HG03103 (cell line): ENCODE data around the gene CDHR2.

Experiments used
- ATAC-seq: cut with Tn5 transposase; IDR thresholded peaks from one replicate; pipeline ENCODE4 v1.9.1; 2021; ENCODE audit warnings: low read depth; ENCODE audit not compliant: unreplicated experiment

The CDHR2 gene

GRCh38 chr5:176548967-176549444 is at the start of gene CDHR2:
TSS of gene CDHR2 (plus strand) at chr5:176549342. CDS start at chr5:176565353, 16,011 bp downstream.
- no peak for ATAC-seq

- no peak for ATAC-seq
Measured at GRCh38 chr5:176500511-176500910, 48.6 kb upstream of the CDHR2 start.

- ATAC-seq = no peak
Measured at GRCh38 chr5:176501333-176501732, 47.8 kb upstream of the CDHR2 start.

- no peak for ATAC-seq
Measured at GRCh38 chr5:176503496-176503895, 45.6 kb upstream of the CDHR2 start.

- ATAC-seq = no peak
Measured at GRCh38 chr5:176507911-176508310, 41.2 kb upstream of the CDHR2 start.

GRCh38 chr5:176508603-176509002 is 40.5 kb upstream of the CDHR2 start:
- ATAC-seq = no peak

- ATAC-seq = no peak
Measured at GRCh38 chr5:176513788-176514187, 35.4 kb upstream of the CDHR2 start.

- no peak for ATAC-seq
Measured at GRCh38 chr5:176514244-176514950, 34.7 kb upstream of the CDHR2 start.

- ATAC-seq = no peak
Measured at GRCh38 chr5:176515396-176515795, 33.7 kb upstream of the CDHR2 start.

- ATAC-seq = no peak
Measured at GRCh38 chr5:176517053-176517661, 32.0 kb upstream of the CDHR2 start.

GRCh38 chr5:176519810-176520720 is 29.1 kb upstream of the CDHR2 start:
- no peak for ATAC-seq

- ATAC-seq = no peak
Measured at GRCh38 chr5:176521286-176521685, 27.9 kb upstream of the CDHR2 start.

- no peak for ATAC-seq
Measured at GRCh38 chr5:176521699-176522263, 27.4 kb upstream of the CDHR2 start.

- ATAC-seq = no peak
Measured at GRCh38 chr5:176524138-176524537, 25.0 kb upstream of the CDHR2 start.

- ATAC-seq = no peak
Measured at GRCh38 chr5:176524987-176525386, 24.2 kb upstream of the CDHR2 start.

- ATAC-seq = no peak
Measured at GRCh38 chr5:176525677-176526076, 23.5 kb upstream of the CDHR2 start.

GRCh38 chr5:176526462-176526861 is 22.7 kb upstream of the CDHR2 start:
- ATAC-seq = no peak

GRCh38 chr5:176527246-176528222 is 21.6 kb upstream of the CDHR2 start:
- ATAC-seq = no peak

GRCh38 chr5:176528301-176528700 is 20.8 kb upstream of the CDHR2 start:
- no peak for ATAC-seq

- no peak for ATAC-seq
Measured at GRCh38 chr5:176528761-176529115, 20.4 kb upstream of the CDHR2 start.
